Smooth muscle cell (in vitro differentiated cells): ENCODE data around the gene NR4A2. TPM values are rescaled to one million over a fixed set of nuclear protein-coding genes. Genes with fewer than 3 reads are reported as not detected.

Experiments used
- DNase-seq: peaks from one replicate; lab custom pipeline; 2025; ENCODE audit not compliant: unreplicated experiment; lab: John Stamatoyannopoulos, UW
- H2AFZ ChIP-seq: fragments of 200-600 bp; sonication (generic); 2 replicates; pipeline ENCODE4 v1.6.0; 2016; ENCODE audit warnings: antibody characterized with exemption, low read depth, mild to moderate bottlenecking
- H3F3A ChIP-seq: fragments of 200-600 bp; sonication (generic); 2 replicates; pipeline ENCODE4 v1.6.0; 2017; ENCODE audit warnings: antibody characterized with exemption, low read depth
- H3K27ac ChIP-seq: fragments of 200-600 bp; sonication (generic); 2 replicates; pipeline ENCODE4 v1.5.1; 2016; ENCODE audit warnings: low read depth, mild to moderate bottlenecking
- H3K27me3 ChIP-seq: fragments of 200-600 bp; sonication (generic); 2 replicates; pipeline ENCODE4 v1.6.1; 2016; ENCODE audit warnings: low read depth, mild to moderate bottlenecking
- H3K36me3 ChIP-seq: fragments of 200-600 bp; sonication (generic); 2 replicates; pipeline ENCODE4 v1.5.1; 2016; ENCODE audit warnings: low read depth
- H3K4me1 ChIP-seq: fragments of 200-600 bp; sonication (generic); 2 replicates; pipeline ENCODE4 v1.5.1; 2016; ENCODE audit warnings: low read depth
- H3K4me2 ChIP-seq: fragments of 200-600 bp; sonication (generic); 2 replicates; pipeline ENCODE4 v1.6.0; 2016; ENCODE audit warnings: mild to moderate bottlenecking
- H3K4me3 ChIP-seq: fragments of 200-600 bp; sonication (generic); 2 replicates; pipeline ENCODE4 v1.5.1; 2016; ENCODE audit warnings: mild to moderate bottlenecking
- H3K79me2 ChIP-seq: fragments of 200-600 bp; sonication (generic); 2 replicates; pipeline ENCODE4 v1.6.0; 2016; ENCODE audit warnings: low read depth, mild to moderate bottlenecking
- H3K9ac ChIP-seq: fragments of 200-600 bp; sonication (generic); 2 replicates; pipeline ENCODE4 v1.6.0; 2016; ENCODE audit warnings: low read depth
- H3K9me3 ChIP-seq: fragments of 200-600 bp; sonication (generic); replicated peaks from 2 replicates; pipeline ENCODE4 v1.5.1; 2016; ENCODE audit warnings: low read depth
- H4K20me1 ChIP-seq: fragments of 200-600 bp; sonication (generic); 2 replicates; pipeline ENCODE4 v1.6.0; 2016; ENCODE audit warnings: low read depth
- WGBS: methylation state at CpG from one replicate; pipeline ENCODE4 v1.1.7; 2016; ENCODE audit warnings: low lambda C conversion rate; 5-methylcytosine and 5-hydroxymethylcytosine counted together
- polyA plus RNA-seq: library from polyadenylated mRNA; unstranded; fragments of >200 nt; fragmentation: Nextera tagmentation; extraction: Ambion mirVana; gene quantifications from 2 replicates; pipeline ENCODE4 v1.2.1, GENCODE V29; 2016
- total RNA-seq: library from RNA; depleted of rRNA; stranded (reverse); fragments of >200 nt; gene quantifications from 2 replicates; pipeline ENCODE4 v1.2.3, GENCODE V29; 2014
- TF ChIP-seq, protein P1 (sequence below): fragments of 200-600 bp; sonication (generic); IDR thresholded peaks from 2 replicates; pipeline ENCODE4 v1.5.1; 2017; ENCODE audit warnings: borderline replicate concordance, mild to moderate bottlenecking, antibody characterized with exemption; ENCODE audit not compliant: insufficient read depth, poor library complexity, severe bottlenecking

NR4A2 gene
- total and polyA plus RNA-seq, 2 experiments from 2014 or later = 6.7 to 14.5 TPM

DNA sequence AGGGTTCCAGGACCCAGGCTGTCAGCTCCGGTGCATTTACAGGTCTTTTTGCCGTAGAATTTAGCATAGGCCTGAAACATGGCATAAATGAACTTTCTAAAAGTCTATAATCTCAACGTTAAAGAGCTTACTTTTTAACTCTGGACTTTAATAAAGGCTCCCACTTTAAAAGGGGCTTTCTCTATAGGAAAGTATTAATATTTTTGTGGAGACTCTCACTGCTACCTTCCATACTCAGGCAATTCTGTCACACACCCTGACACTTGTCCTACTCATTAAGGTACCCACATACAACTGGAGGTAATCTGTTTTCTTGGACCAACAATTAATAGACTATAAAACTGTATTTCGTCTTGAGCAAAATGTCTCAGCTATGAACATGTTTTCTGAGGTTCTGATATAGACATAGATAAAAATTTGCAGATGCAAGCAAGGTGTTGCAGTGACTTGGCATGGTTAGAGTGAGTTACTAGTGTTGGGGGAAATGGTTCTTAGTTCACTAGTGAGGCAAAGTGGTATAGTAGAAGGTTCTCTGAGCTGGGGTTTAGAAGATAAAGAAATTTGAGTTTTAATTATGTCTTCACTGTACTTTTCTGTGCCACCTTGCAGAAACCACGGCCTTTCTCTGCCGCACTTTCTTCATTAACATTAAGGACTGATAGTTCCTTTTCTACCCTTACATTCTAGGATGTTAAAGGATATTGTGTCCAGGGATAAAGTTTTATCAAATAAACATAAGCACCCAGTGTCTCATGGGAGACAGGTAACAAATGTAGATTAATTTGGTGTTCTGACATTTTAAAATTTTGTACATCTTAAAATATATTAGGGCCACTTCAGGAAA, 10.8 kb upstream of the NR4A2 start:
- Histone ChIP-seq H2AFZ (peak overlapping the region; percentile 90), H3K9me3 (no peaks in the 10 kb centered on the region), H3K27ac (peak overlapping the region; percentile 100), H4K20me1 (no peaks in the 10 kb centered on the region), H3K9ac (peak overlapping the region; percentile 100), H3K79me2 (no peaks in the 10 kb centered on the region), H3F3A (peaks cover 16% of the 10 kb centered on the region), H3K4me3 (peak overlapping the region; percentile 100), H3K4me2 (peak overlapping the region; percentile 95), H3K27me3 (no peaks in the 10 kb centered on the region), H3K4me1 (peaks cover 6% of the 10 kb centered on the region), H3K36me3 (no peaks in the 10 kb centered on the region)
- TF ChIP-seq, protein P1, sequence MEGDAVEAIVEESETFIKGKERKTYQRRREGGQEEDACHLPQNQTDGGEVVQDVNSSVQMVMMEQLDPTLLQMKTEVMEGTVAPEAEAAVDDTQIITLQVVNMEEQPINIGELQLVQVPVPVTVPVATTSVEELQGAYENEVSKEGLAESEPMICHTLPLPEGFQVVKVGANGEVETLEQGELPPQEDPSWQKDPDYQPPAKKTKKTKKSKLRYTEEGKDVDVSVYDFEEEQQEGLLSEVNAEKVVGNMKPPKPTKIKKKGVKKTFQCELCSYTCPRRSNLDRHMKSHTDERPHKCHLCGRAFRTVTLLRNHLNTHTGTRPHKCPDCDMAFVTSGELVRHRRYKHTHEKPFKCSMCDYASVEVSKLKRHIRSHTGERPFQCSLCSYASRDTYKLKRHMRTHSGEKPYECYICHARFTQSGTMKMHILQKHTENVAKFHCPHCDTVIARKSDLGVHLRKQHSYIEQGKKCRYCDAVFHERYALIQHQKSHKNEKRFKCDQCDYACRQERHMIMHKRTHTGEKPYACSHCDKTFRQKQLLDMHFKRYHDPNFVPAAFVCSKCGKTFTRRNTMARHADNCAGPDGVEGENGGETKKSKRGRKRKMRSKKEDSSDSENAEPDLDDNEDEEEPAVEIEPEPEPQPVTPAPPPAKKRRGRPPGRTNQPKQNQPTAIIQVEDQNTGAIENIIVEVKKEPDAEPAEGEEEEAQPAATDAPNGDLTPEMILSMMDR = no peak
- 50% methylated on average over 6 of the region's 6 CpGs for WGBS
- no peak for DNase-seq

DNA sequence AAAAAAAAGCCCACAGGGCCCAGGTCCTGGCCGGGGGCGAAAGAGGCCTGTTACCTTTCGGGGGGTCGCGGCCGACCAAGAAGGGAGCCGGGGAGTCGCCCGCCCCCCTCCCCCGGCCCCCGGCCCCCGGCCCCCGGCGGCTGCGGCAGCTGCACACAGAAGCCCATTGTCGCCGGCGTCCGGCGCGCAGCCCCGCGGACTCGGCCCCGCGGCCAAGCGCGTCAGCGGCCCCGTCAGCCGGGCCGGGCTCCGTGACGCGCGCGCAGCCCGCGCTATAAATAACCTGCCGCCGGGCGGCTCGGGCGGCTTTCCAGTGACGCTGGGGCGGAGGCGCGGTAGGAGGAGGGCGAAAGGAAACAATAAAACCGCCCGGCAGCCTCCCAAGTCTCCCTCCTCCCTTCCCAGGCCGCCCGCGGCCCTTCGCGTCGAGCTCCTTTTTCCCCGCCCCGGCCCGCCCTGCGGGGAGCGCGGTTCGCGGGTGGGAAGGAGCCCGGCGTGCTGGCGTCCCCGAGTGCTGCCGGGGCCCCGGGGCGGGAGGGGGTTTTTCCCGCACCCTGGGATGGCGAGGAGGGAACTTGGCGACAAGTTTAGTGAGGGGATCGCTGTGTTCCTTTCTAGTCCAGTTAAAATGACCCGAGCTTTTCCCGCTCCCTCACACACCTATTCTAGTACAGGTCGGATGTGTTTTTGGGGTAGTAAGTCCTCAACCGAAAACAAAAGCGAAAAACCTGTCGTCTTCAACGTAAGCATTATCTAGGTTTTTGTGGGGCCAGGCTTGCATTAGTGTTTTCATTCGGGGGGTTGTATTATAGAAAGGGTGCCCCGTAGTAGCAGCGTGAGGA, 10.0 kb upstream of the NR4A2 start:
- H3F3A ChIP-seq = peaks cover 16% of the 10 kb centered on the region
- H3K27ac ChIP-seq = peak overlapping the region; percentile 100
- H3K9ac ChIP-seq = peak overlapping the region; percentile 100

DNA sequence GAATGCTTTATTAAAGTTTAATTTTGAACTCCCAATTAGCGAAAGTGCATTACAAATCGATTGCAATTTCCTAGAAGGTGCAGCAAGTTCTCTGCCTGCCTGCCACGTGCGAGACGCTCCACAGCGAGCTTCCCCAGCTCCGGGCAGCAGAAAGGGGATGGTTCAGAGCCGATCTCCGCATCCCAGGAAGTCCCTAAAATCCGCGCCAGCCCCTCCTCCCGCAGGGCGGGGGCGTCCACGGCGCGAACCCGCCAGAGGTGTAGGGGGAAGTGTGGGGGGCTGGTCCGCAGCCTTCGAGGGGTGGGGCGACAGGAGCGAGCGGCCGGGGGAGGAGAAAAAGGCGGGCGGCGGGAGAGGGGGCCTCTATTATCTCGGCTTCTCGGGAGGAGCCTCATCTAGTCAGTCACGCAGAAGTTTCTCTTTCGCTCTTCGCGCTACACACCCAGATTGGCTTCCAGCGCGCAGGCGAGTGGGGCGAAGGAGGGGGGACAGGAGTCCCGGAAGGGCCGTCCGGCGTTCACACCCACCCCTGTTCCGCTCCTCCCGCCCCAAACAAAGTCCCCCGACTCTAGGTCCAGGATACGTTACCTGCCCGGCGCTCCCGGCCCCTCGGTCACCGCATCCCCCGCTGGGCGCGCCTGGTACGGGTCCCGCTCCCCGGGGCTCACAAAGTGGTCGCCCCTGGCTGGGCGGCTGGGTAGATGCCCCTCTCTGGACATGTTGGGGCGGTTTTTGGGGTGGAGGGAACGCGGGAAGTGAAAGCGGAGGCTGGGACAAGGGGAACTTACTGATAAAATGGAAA, 9.1 kb upstream of the NR4A2 start:
- TF ChIP-seq, protein P1 = no peak
- no peaks in the 10 kb centered on the region for H4K20me1 ChIP-seq
- peak; percentile 70 for DNase-seq

More for the DNA sequence above, 10.0 kb upstream of the NR4A2 start:
- TF ChIP-seq, protein P1 = no peak
- Histone ChIP-seq H2AFZ (peak overlapping the region; percentile 90), H3K27me3 (no peaks in the 10 kb centered on the region), H3K4me3 (peak overlapping the region; percentile 100), H3K4me2 (peak overlapping the region; percentile 100), H3K79me2 (no peaks in the 10 kb centered on the region), H3K4me1 (peaks cover 6% of the 10 kb centered on the region), H4K20me1 (no peaks in the 10 kb centered on the region), H3K36me3 (no peaks in the 10 kb centered on the region), H3K9me3 (no peaks in the 10 kb centered on the region)
- peak; percentile 80 for DNase-seq
- 1% methylated on average over 20 of the region's 86 CpGs for WGBS

More for the DNA sequence above, 9.1 kb upstream of the NR4A2 start:
- Histone ChIP-seq H3K4me2 (peak overlapping the region; percentile 100), H3K4me1 (peaks cover 6% of the 10 kb centered on the region), H2AFZ (peak overlapping the region; percentile 64), H3F3A (peaks cover 16% of the 10 kb centered on the region), H3K9me3 (no peaks in the 10 kb centered on the region), H3K4me3 (peak overlapping the region; percentile 100), H3K79me2 (no peaks in the 10 kb centered on the region), H3K27ac (peak overlapping the region; percentile 100), H3K36me3 (no peaks in the 10 kb centered on the region), H3K27me3 (no peaks in the 10 kb centered on the region), H3K9ac (peak overlapping the region; percentile 100)
- under 1% methylated on average over 53 of the region's 62 CpGs for WGBS
